NCI-H748 (cell line): Measurements from ENCODE around the gene DSCAM.
A peak's percentile ranks its signal among the peaks of the same experiment; 100 is the strongest.
"Not testable (repeated sequence)": the region's sequence is repeated elsewhere in the genome, so short reads cannot be mapped to it uniquely, and the experiment has no call there.

ENCODE experiments used
- DNase-seq: peaks from one replicate; lab custom pipeline; 2025; ENCODE audit not compliant: unreplicated experiment; lab: John Stamatoyannopoulos, UW

DSCAM gene

GRCh38 chr21:40846587-40847411 is at the start of gene DSCAM:
TSS of gene DSCAM (minus strand) at chr21:40847158. CDS start at chr21:40846661, 497 bp downstream.
- DNase-seq = peak; percentile 78

DNA sequence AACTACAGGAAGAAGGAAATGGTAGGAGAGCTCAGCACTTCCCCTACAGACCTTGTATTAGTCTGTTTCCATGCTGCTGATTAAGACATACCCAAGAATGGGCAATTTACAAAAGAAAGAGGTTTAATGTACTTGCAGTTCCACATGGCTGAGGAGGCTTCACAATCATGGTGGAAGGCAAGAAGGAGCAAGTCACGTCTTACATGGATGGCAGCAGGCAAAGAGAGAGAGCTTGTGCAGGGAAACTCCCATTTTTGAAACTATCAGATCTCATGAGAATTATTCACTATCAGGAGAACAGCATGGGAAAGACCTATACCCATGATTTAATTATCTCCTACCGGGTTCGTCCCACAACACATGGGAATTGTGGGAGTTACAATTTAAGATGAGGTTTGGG is 48.7 kb upstream of the DSCAM start:
- DNase-seq = not testable (repeated sequence)

DNA sequence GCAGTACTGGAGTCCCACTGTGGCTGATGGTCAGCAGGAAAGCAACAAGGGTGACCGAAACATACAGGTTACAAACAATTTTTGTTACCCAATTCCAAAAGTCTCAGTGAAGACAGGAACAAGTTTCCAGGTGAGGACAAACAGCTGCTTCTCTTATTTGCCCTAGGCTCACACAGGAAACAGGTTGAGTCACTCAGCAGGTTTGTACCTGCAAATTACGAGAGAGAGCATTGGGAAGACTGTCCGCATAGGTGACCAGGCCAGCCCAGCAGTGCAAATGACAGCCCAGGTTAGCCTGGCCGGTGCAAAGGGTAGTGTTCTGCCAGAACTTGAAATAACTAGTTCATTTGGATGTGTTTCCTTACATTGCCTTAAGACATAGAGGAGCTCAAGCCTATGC is 40.0 kb upstream of the DSCAM start:
- peak; percentile 6 for DNase-seq

DNA sequence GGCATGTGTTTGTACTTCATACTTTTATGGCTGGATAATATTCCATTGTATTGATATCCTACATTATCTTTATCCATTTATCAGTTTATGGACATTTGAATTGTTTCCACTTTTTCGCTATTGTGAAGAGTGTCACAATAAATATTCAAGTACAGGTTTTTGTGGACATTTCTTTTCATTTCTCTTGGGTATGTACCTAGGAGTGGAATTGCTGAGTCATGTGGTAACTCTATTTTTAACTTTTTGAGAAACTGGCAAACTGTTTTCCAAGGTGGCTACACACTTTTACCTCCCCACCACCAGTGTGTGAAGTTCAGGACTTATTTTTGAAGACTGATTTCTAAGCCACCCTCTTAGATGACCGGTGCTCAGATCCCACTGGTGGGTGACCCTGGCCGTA is 39.0 kb upstream of the DSCAM start:
- no peak for DNase-seq

GRCh38 chr21:40882192-40882915 is 35.4 kb upstream of the DSCAM start:
- no peak for DNase-seq

DNA sequence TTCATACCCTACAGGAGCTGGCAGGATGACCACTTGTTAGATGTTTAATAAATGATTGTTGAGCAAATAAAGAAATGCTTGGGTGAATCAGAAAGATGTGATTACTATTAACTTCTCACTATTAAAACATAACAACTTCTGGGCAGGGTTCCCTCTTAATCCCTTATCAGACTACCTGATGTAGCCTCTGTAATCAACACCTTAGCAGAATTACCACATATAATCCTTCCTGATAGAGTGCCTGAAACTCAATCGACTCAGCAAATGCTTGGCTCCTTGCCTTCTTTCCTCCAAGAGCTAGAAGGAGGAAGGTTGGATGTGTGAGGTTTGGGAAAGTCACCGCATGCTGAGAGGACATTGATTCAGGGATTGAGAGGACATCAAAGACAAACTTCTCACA is 34.8 kb upstream of the DSCAM start:
- DNase-seq = no peak

- no peak for DNase-seq
Measured at GRCh38 chr21:40871099-40871498, 24.1 kb upstream of the DSCAM start.

- no peak for DNase-seq
Measured at GRCh38 chr21:40863839-40864238, 16.9 kb upstream of the DSCAM start.

- DNase-seq = no peak
Measured at GRCh38 chr21:40858517-40858916, 11.6 kb upstream of the DSCAM start.

- no peak for DNase-seq
Measured at GRCh38 chr21:40853956-40854688, 7.2 kb upstream of the DSCAM start.

DNA sequence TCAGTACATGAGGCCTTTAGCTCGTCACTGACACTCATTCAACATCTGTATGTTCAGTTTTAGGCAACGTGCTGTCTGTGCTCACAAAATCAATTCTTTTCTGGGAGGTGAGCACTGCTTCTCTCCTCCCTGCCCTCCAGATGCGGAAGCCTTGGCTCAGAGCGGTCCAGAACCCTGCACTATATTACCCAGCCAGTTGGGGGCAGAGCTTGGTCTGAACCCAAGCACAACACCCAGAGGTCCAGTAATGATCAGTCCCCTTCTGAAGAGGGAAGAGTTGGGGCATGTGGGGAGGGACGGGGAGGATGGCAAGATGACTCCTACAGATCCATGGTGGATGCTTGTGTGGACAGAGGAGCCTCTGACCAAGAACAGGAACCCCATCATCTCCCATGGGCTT is 5.6 kb upstream of the DSCAM start:
- peak; percentile 9 for DNase-seq

DNA sequence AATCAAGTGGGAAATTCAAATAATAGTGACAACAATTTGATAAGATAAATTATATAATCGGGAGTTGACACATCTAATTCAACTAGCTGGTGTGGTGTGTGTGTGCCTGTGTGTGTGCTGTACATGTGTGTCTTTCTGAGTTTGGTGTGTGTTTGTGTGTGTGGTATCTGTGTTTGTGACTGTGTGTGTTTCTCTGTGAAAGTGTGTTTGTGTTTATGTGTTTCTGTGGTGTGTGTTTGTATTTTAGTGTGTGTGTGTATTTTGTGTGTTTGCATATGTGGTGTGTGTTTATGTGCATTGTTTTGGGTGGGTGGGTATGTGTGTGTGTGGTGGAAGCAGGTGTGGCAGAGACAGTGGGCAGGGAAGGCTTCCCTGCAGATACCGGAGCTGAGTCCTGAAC is 4.8 kb upstream of the DSCAM start:
- no peak for DNase-seq

GRCh38 chr21:40850071-40850470 is 3.1 kb upstream of the DSCAM start:
- no peak for DNase-seq

- DNase-seq = peak; percentile 27
Measured at GRCh38 chr21:40847951-40848350, 993 bp upstream of the DSCAM start.

GRCh38 chr21:40846103-40846502 is 855 bp downstream of the DSCAM start:
- peak; percentile 55 for DNase-seq

- DNase-seq = peak; percentile 14
Measured at GRCh38 chr21:40845441-40845995, 1.4 kb downstream of the DSCAM start.

DNA sequence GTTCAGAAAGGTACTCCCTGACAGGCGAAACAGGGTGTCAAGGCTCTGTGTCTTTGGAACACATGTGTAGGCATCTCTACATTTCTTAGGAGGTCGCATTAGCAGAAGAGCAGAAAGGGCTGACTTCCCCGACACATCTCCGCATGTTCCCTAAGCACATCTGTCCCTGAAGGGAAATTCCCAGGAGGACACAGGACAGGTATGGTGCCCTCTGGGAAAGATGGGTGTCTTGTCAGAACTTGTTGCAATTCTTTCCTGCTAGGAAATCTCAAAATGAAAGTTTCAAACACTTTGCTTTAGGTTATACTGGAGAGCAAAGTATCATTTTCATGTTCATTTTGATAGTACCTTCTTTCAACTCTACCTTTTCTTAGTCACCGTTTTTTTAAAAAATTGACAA is 2.0 kb downstream of the DSCAM start:
- DNase-seq = no peak

- no peak for DNase-seq
Measured at GRCh38 chr21:40842197-40842552, 4.8 kb downstream of the DSCAM start.

GRCh38 chr21:40841524-40842196 is 5.3 kb downstream of the DSCAM start:
- peak; percentile 95 for DNase-seq

DNA sequence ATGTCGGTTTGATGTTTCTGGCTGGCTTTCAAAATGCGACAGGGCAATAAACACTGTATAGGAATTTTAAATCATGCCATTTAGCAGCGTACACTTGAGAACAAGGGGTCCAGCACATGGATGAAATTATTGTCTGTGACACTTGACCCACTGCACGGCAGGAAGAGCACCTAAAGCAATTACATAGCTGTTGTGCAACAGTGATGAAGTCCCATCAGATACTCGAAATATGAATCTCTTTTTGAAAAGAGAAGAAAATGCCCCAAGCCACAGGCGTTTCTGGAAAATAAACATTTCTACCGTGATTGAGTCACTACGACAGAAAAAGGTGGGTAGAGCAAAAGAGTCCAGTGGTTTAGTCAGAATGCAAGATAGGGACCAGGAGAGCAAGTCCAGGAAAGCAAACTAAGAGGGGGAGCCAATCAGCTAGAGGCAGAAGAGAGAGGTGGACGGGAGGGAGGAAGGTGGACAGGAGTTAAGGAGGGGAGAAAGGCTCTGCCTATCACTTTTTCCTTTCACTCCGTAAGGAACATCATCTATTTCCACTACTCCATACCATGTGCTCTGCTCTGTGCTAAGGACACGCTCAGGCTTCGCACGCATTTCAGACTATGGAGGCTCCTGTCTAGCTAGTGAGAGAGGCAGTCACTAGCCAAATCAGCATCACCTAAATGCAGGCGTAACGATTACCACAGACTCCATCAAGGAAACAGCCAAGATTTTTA is 6.4 kb downstream of the DSCAM start:
- peak; percentile 38 for DNase-seq
